ENCODE results near the gene PLAGL1. TPM values are rescaled to one million over a fixed set of nuclear protein-coding genes. Genes with fewer than 3 reads are reported as not detected.

PLAGL1 gene
- total RNA-seq, 2 experiments from 2014 or later: 10.0 to 11.7 TPM

- CTCF ChIA-PET: no interaction called here
- Mint-ChIP-seq H3K36me3 (ENCODE audit: low read depth) (no peaks in the 10 kb centered on the region), H3K9me3 (no peaks in the 10 kb centered on the region)
Measured at GRCh38 chr6:143961066-143961465, 47.0 kb downstream of the PLAGL1 start.

DNA sequence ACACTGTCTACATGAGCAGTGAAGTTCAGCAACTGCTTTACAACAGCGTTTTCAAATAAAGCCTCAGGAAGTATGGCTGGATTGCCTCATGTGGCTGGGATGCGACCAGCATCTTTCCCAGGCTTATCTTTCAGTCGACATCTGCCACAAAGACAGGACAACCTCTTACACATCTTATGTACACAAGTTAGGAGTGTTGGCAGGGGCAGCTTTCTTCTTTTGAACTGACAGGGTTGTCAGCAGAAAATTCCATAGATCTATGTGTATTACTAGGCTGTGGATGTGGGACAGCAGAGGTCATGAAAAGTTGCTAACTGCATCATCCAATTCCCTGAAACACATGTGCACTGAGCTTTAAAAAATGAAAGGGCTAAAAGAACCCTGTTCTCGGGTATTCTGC, 48.1 kb downstream of the PLAGL1 start:
- no peak for DNase-seq
- CTCF ChIA-PET: interaction anchor here (2.4 kb wide), 1 partner anchor 20 kb away, joined by 10 read pairs; no protein-coding TSS in a partner anchor
- H3K4me3 Mint-ChIP-seq: no peak overlapping the region
- intact Hi-C loops (cut with micrococcal nuclease): no loop called here
- H3K27me3 Mint-ChIP-seq (ENCODE audit: low read depth): no peaks in the 10 kb centered on the region
- no peaks in the 10 kb centered on the region for H3K36me3 Mint-ChIP-seq (ENCODE audit: low read depth)
- no peaks in the 10 kb centered on the region for H3K9me3 Mint-ChIP-seq
- no peak overlapping the region for H3K27ac Mint-ChIP-seq
- H3K4me1 Mint-ChIP-seq (ENCODE audit: low read depth): no peaks in the 10 kb centered on the region

More at GRCh38 chr6:143961066-143961465, 47.0 kb downstream of the PLAGL1 start:
- Mint-ChIP-seq H3K27me3 (ENCODE audit: low read depth) (no peaks in the 10 kb centered on the region), H3K4me3 (no peak overlapping the region), H3K4me1 (ENCODE audit: low read depth) (no peaks in the 10 kb centered on the region), H3K27ac (no peak overlapping the region)
- DNase-seq: no peak
- intact Hi-C loops (cut with micrococcal nuclease): no loop called here

GRCh38 chr6:143958839-143959399, 49.1 kb downstream of the PLAGL1 start:
- no peak overlapping the region for H3K27ac Mint-ChIP-seq
- no peaks in the 10 kb centered on the region for H3K36me3 Mint-ChIP-seq (ENCODE audit: low read depth)
- no peak overlapping the region for H3K4me3 Mint-ChIP-seq
- no peaks in the 10 kb centered on the region for H3K4me1 Mint-ChIP-seq (ENCODE audit: low read depth)
- CTCF ChIA-PET: interaction anchor here (2.4 kb wide), 1 partner anchor 19 kb away, joined by 10 read pairs; no protein-coding TSS in a partner anchor
- no peak for DNase-seq
- no peaks in the 10 kb centered on the region for H3K27me3 Mint-ChIP-seq (ENCODE audit: low read depth)
- intact Hi-C loops (cut with micrococcal nuclease): no loop called here
- H3K9me3 Mint-ChIP-seq: no peaks in the 10 kb centered on the region

- no peak for DNase-seq
- no peaks in the 10 kb centered on the region for H3K36me3 Mint-ChIP-seq (ENCODE audit: low read depth)
- no peaks in the 10 kb centered on the region for H3K27me3 Mint-ChIP-seq (ENCODE audit: low read depth)
- intact Hi-C loops (cut with micrococcal nuclease): no loop called here
- H3K9me3 Mint-ChIP-seq: no peaks in the 10 kb centered on the region
- H3K27ac Mint-ChIP-seq: no peak overlapping the region
- no peak overlapping the region for H3K4me3 Mint-ChIP-seq
- no peaks in the 10 kb centered on the region for H3K4me1 Mint-ChIP-seq (ENCODE audit: low read depth)
- CTCF ChIA-PET: interaction anchor here (2.4 kb wide), 1 partner anchor 18 kb away, joined by 10 read pairs; no protein-coding TSS in a partner anchor
Measured at GRCh38 chr6:143957679-143958274, 50.3 kb downstream of the PLAGL1 start.

- no peaks in the 10 kb centered on the region for H3K9me3 Mint-ChIP-seq
- no peak for DNase-seq
- H3K27me3 Mint-ChIP-seq (ENCODE audit: low read depth): no peaks in the 10 kb centered on the region
- no peaks in the 10 kb centered on the region for H3K4me1 Mint-ChIP-seq (ENCODE audit: low read depth)
- CTCF ChIA-PET: interaction anchor here (0.5 to 1.8 kb wide), 3 partner anchors 12 to 232 kb away, joined by 3 to 5 read pairs (median 3); no protein-coding TSS in a partner anchor
- H3K36me3 Mint-ChIP-seq (ENCODE audit: low read depth): no peaks in the 10 kb centered on the region
- no peak overlapping the region for H3K27ac Mint-ChIP-seq
- intact Hi-C loops (cut with micrococcal nuclease): no loop called here
- no peak overlapping the region for H3K4me3 Mint-ChIP-seq
Measured at GRCh38 chr6:143955971-143956370, 52.1 kb downstream of the PLAGL1 start.

- H3K36me3 Mint-ChIP-seq (ENCODE audit: low read depth): peaks cover 1% of the 10 kb centered on the region
- intact Hi-C loops (cut with micrococcal nuclease): no loop called here
- DNase-seq: no peak
- H3K27me3 Mint-ChIP-seq (ENCODE audit: low read depth): no peaks in the 10 kb centered on the region
- no peak overlapping the region for H3K4me3 Mint-ChIP-seq
- no peaks in the 10 kb centered on the region for H3K4me1 Mint-ChIP-seq (ENCODE audit: low read depth)
- H3K9me3 Mint-ChIP-seq: no peaks in the 10 kb centered on the region
- CTCF ChIA-PET: interaction anchor here (0.8 to 1.8 kb wide), 2 partner anchors 10 to 14 kb away, joined by 3 to 5 read pairs; no protein-coding TSS in a partner anchor
- no peak overlapping the region for H3K27ac Mint-ChIP-seq
Measured at GRCh38 chr6:143953922-143954321, 54.1 kb downstream of the PLAGL1 start.

GRCh38 chr6:143952947-143953701, 54.9 kb downstream of the PLAGL1 start:
- CTCF ChIA-PET: interaction anchor here (0.8 to 3.1 kb wide), 3 partner anchors 9 to 13 kb away, joined by 3 to 9 read pairs (median 5); no protein-coding TSS in a partner anchor
- no peaks in the 10 kb centered on the region for H3K27me3 Mint-ChIP-seq (ENCODE audit: low read depth)
- no peaks in the 10 kb centered on the region for H3K4me1 Mint-ChIP-seq (ENCODE audit: low read depth)
- peaks cover 1% of the 10 kb centered on the region for H3K36me3 Mint-ChIP-seq (ENCODE audit: low read depth)
- no peak overlapping the region for H3K27ac Mint-ChIP-seq
- no peak overlapping the region for H3K4me3 Mint-ChIP-seq
- DNase-seq: no peak
- H3K9me3 Mint-ChIP-seq: no peaks in the 10 kb centered on the region
- intact Hi-C loops (cut with micrococcal nuclease): no loop called here

DNA sequence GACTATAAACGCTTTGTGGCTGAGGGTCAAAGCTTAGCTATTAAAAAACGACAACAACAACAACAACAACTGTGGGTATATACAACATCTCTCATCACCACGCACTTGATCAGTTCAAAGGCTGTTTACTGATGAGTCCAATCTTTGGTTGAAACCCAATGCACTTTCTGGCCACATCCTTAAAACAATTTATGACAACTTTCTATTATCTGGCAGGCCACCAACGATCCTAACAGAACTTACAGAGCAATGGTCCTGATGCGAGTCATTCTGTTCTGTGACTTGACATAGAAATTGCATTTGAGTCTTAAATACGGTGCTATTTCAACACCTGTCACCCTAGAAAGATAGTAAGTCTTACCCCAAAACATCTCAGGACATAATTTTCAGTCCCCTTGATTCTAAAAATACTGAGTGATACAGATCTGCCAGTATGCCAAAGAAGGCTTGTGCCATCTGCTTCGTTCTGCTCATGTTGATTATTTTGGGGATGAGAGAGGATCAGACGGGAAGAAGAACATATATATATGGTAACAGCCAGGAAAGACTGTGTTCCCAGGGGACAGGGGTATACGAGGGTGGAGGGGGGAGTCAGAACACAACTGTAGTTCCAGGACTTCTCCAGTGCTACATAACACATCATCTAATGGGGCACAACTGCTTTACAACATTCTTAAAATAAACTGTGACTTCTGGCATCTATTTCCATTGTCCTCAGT, 55.8 kb downstream of the PLAGL1 start:
- Mint-ChIP-seq H3K27me3 (ENCODE audit: low read depth) (no peaks in the 10 kb centered on the region), H3K4me3 (no peak overlapping the region), H3K9me3 (peaks cover 1% of the 10 kb centered on the region), H3K4me1 (ENCODE audit: low read depth) (no peaks in the 10 kb centered on the region), H3K36me3 (ENCODE audit: low read depth) (peaks cover 1% of the 10 kb centered on the region), H3K27ac (no peak overlapping the region)
- CTCF ChIA-PET: interaction anchor here (2.6 to 3.1 kb wide), 2 partner anchors 10 to 12 kb away, joined by 9 read pairs; no protein-coding TSS in a partner anchor
- intact Hi-C loops (cut with micrococcal nuclease): no loop called here
- DNase-seq: no peak

DNA sequence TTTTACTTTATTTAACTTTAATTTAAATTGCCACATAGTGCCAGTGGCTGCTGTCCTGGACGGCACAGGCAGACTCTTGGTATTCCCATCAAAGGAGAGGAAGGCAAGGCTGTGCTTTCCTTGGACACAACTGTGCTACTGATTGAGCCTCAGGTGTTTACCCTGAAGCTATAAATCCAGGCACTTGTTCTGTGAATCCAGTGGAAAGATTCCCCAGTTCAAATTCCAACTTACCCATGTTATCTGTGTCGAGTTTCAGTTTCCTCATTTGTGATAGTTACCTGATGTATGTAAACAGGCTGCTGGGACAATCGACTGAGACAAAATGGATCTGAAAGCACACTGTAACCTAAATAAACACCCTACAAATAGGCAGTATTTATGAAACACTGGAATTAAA, 57.2 kb downstream of the PLAGL1 start:
- CTCF ChIA-PET: interaction anchor here (0.6 to 3.1 kb wide), 4 partner anchors 9 to 346 kb away, joined by 3 to 9 read pairs (median 6); no protein-coding TSS in a partner anchor
- Mint-ChIP-seq H3K4me1 (ENCODE audit: low read depth) (no peaks in the 10 kb centered on the region), H3K4me3 (no peak overlapping the region), H3K9me3 (peaks cover 3% of the 10 kb centered on the region), H3K36me3 (ENCODE audit: low read depth) (peaks cover 1% of the 10 kb centered on the region), H3K27ac (no peak overlapping the region), H3K27me3 (ENCODE audit: low read depth) (no peaks in the 10 kb centered on the region)
- DNase-seq: no peak
- intact Hi-C loops (cut with micrococcal nuclease): no loop called here

DNA sequence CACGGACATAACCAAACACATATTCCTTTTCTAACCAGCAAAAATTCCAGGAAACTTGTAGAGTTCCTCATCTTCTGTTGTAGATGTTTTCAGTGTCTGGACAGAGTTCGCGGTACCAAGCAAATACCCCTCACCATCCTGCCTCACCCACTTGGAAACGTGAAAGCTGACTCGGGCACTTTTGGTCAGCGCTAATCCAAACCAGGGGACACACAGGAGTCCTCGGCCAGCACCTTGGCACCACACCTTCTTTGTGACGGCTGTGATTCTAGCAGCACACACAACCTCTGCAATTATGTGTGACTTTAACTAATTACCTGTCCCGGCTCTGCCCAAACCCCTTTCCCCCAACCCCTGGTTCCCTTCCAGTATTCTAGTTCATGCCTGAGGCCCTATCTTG, 58.1 kb downstream of the PLAGL1 start:
- intact Hi-C loops (cut with micrococcal nuclease): no loop called here

DNA sequence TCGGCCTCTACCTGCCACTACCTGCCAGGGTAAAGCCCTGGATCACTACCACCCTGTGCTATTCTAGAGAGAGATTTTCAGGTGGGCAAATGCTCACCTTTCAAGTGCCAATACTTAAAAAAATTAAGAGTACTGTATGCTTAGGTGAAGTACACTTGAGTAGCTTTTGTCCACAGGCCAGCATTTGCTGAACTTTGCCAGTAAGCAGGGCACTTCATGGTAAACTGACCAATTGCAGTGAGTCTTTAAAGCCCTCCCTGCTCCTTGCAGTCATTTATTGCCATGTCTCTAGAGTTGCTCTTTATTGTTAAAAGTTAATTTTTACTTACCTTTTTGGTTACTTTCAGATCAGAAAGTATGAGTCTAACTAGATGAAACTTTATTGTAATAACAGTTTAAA, 58.5 kb downstream of the PLAGL1 start:
- Mint-ChIP-seq H3K4me1 (ENCODE audit: low read depth) (no peaks in the 10 kb centered on the region), H3K9me3 (peaks cover 3% of the 10 kb centered on the region), H3K27ac (no peak overlapping the region), H3K27me3 (ENCODE audit: low read depth) (no peaks in the 10 kb centered on the region), H3K4me3 (no peak overlapping the region), H3K36me3 (ENCODE audit: low read depth) (peaks cover 1% of the 10 kb centered on the region)
- DNase-seq: no peak
- CTCF ChIA-PET: interaction anchor here (1.0 to 2.0 kb wide), 2 partner anchors 10 to 11 kb away, joined by 3 to 8 read pairs; no protein-coding TSS in a partner anchor
- intact Hi-C loops (cut with micrococcal nuclease): no loop called here

More for the DNA sequence above, 58.1 kb downstream of the PLAGL1 start:
- H3K4me3 Mint-ChIP-seq: no peak overlapping the region
- H3K27ac Mint-ChIP-seq: no peak overlapping the region
- H3K36me3 Mint-ChIP-seq (ENCODE audit: low read depth): peaks cover 1% of the 10 kb centered on the region
- CTCF ChIA-PET: interaction anchor here (2.6 to 3.1 kb wide), 2 partner anchors 8 to 10 kb away, joined by 9 read pairs; no protein-coding TSS in a partner anchor
- H3K4me1 Mint-ChIP-seq (ENCODE audit: low read depth): no peaks in the 10 kb centered on the region
- DNase-seq: no peak
- no peaks in the 10 kb centered on the region for H3K27me3 Mint-ChIP-seq (ENCODE audit: low read depth)
- peaks cover 3% of the 10 kb centered on the region for H3K9me3 Mint-ChIP-seq

DNA sequence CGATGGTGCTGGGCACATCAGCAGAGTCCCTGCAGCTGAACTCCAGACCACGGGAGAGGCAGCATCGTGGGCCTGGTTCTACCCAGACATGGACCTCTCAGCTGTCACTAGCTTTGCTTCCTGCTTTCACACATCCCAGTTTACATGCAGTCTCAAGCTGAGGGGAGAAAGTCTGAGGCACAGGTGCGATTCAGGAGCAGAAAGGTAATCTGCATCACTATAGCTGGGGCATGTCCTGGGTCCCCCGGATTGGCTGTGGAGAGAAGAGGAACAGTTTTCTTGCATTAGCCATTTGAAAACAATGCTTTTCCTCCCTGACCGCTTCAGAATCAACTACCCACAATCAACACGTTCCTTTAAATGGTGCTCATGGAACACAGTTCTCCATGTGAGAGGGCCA, 59.9 kb downstream of the PLAGL1 start:
- intact Hi-C loops (cut with micrococcal nuclease): no loop called here
- peaks cover 3% of the 10 kb centered on the region for H3K9me3 Mint-ChIP-seq
- peaks cover 1% of the 10 kb centered on the region for H3K36me3 Mint-ChIP-seq (ENCODE audit: low read depth)
- H3K27me3 Mint-ChIP-seq (ENCODE audit: low read depth): no peaks in the 10 kb centered on the region
- no peaks in the 10 kb centered on the region for H3K4me1 Mint-ChIP-seq (ENCODE audit: low read depth)
- no peak overlapping the region for H3K4me3 Mint-ChIP-seq
- CTCF ChIA-PET: interaction anchor here (0.6 to 2.0 kb wide), 3 partner anchors 8 to 463 kb away, joined by 3 to 8 read pairs (median 3); no protein-coding TSS in a partner anchor
- H3K27ac Mint-ChIP-seq: no peak overlapping the region
- no peak for DNase-seq

Measured in activated naive CD4-positive, alpha-beta T cell treated with anti-CD3 and anti-CD28 coated beads for 36 hours (primary cell).